ENCODE results near the gene PCA3.

DNA sequence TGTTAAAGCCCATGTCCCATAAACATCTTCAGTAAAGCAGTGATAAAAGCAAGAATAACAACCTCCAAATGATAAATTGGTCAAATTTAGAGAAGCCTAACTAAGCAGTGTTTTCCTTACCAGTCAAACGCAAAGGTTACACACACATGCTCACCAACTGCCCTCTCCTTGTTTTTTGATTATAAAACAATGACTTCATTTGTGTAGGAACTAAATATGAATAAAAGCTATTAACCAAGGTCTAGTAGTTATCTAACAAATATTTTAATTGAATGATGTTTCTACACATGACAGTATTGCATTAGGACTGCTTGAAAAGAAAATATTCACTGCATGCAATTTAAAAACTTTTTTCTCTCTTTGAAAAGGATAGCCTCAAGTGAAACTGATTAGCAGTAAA is 36.7 kb downstream of the PCA3 start:
- TF ChIP-seq, protein P1, sequence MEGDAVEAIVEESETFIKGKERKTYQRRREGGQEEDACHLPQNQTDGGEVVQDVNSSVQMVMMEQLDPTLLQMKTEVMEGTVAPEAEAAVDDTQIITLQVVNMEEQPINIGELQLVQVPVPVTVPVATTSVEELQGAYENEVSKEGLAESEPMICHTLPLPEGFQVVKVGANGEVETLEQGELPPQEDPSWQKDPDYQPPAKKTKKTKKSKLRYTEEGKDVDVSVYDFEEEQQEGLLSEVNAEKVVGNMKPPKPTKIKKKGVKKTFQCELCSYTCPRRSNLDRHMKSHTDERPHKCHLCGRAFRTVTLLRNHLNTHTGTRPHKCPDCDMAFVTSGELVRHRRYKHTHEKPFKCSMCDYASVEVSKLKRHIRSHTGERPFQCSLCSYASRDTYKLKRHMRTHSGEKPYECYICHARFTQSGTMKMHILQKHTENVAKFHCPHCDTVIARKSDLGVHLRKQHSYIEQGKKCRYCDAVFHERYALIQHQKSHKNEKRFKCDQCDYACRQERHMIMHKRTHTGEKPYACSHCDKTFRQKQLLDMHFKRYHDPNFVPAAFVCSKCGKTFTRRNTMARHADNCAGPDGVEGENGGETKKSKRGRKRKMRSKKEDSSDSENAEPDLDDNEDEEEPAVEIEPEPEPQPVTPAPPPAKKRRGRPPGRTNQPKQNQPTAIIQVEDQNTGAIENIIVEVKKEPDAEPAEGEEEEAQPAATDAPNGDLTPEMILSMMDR (IDR thresholded peaks at IDR 0.05 in 8 of 11, conservative IDR thresholded peaks at IDR 0.05 in 3 of 11), result no peak
- no peak for TF ChIP-seq POLR2AphosphoS5 (IDR thresholded peaks at IDR 0.05)
